ENCODE data around the gene AMT. TPM values are rescaled to one million over a fixed set of nuclear protein-coding genes. Genes with fewer than 3 reads are reported as not detected.

AMT gene
- total RNA-seq, 4 donors from 2014 or later: 13.5 to 58.3 (median 20.3) TPM

DNA sequence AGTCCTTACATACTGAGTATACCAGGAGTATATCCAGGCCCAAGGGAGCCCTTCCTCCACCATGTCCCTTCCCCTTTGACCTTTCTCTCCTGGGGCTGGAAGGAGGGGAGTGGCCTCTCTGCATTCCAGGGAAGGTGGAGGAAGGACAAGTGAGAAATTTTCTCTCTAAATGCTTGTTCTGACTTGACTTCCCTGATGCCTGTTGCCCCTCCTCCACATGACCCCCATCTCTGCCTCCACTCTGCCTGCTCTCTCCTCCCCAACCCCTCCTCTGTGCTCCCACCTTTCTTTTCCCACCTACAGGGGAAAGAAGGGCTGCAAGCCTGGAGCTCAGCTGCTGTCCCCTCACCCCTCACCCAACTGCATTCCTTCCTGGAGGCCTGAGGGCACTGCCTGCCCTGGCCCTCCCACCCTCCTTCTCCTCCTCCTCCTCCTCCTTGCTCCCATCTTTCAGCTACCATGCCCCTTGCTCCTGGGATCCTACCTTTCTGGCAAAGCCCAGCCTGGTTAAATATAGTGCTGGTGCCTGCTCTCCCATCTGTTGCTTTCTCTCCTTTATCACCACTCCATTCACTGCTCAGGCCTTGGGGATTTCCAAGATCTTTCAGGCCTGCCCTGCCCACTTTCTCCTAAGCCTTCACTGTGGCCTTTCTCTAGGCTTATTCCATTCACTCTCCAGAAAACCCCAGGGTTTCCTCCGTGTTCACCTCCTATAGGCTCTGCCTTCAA is 39.3 kb upstream of the AMT start:
- WGBS, 2 donors (ENCODE audit: low coverage in 1 of 2): 0 to 38% methylated on average over 1 of the region's 1 CpG
- DNase-seq: no peak
- no peaks in the 10 kb centered on the region for H3K36me3 ChIP-seq
- H3K4me1 ChIP-seq: peaks cover 6 to 19% (median 10%) of the 10 kb centered on the region in 4 donors
- H3K27ac ChIP-seq: peak overlapping the region; percentile 25 to 47 (median 29)
- in situ Hi-C loops (cut with MboI; ENCODE audit: low pct_ligation_motif_present in 1 of 4, low pct_unique_long_range_greater_than_20kb in 1 of 4, low sequenced_read_pairs in 3 of 4): no loop called here
- no peaks in the 10 kb centered on the region for H3K9me3 ChIP-seq
- H3K27me3 ChIP-seq: no peaks in the 10 kb centered on the region
- intact Hi-C loops (cut with DNase I; ENCODE audit: low total_unique reads): no loop called here
- TF ChIP-seq EP300 (IDR thresholded peaks at IDR 0.05; ENCODE audit: low read depth) (no peak), POLR2A (IDR thresholded peaks at IDR 0.05) (no peak), POLR2AphosphoS5 (IDR thresholded peaks at IDR 0.05) (no peak)
- TF ChIP-seq, protein P1, sequence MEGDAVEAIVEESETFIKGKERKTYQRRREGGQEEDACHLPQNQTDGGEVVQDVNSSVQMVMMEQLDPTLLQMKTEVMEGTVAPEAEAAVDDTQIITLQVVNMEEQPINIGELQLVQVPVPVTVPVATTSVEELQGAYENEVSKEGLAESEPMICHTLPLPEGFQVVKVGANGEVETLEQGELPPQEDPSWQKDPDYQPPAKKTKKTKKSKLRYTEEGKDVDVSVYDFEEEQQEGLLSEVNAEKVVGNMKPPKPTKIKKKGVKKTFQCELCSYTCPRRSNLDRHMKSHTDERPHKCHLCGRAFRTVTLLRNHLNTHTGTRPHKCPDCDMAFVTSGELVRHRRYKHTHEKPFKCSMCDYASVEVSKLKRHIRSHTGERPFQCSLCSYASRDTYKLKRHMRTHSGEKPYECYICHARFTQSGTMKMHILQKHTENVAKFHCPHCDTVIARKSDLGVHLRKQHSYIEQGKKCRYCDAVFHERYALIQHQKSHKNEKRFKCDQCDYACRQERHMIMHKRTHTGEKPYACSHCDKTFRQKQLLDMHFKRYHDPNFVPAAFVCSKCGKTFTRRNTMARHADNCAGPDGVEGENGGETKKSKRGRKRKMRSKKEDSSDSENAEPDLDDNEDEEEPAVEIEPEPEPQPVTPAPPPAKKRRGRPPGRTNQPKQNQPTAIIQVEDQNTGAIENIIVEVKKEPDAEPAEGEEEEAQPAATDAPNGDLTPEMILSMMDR (IDR thresholded peaks at IDR 0.05): no peak
- no peak overlapping the region for H3K4me3 ChIP-seq

DNA sequence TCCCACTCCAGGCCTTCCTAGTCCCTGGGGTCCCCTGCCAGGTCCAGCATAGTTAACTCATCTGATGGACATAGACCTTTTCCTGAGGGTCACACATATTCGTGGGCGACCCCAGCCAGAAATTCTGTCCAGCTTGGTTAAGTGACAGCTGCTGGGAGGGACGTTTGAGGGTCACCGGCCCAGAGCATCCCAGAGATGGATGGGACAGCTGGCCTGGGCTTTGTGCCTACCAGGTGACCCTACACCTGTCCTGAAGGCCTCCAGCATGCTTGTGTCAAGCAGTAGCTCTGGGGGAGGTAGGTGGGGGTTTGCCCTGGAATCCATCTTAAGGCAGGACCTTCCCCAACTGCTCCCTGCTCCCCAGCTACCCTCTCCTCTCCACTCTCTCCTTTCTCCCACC is 38.7 kb upstream of the AMT start:
- Histone ChIP-seq H3K27ac (no peak overlapping the region), H3K36me3 (no peaks in the 10 kb centered on the region), H3K27me3 (no peaks in the 10 kb centered on the region), H3K9me3 (no peaks in the 10 kb centered on the region), H3K4me3 (no peak overlapping the region), H3K4me1 (peaks cover 6 to 19% (median 10%) of the 10 kb centered on the region in 4 donors)
- 92% methylated on average over 4 of the region's 4 CpGs; no CpG with 5 or more reads in 1 of the 2 donors for WGBS, 2 donors (ENCODE audit: low coverage in 1 of 2)
- intact Hi-C loops (cut with DNase I; ENCODE audit: low total_unique reads) (no loop called here), in situ Hi-C loops (cut with MboI; ENCODE audit: low pct_ligation_motif_present in 1 of 4, low pct_unique_long_range_greater_than_20kb in 1 of 4, low sequenced_read_pairs in 3 of 4) (no loop called here)
- no peak for DNase-seq
- TF ChIP-seq EP300 (IDR thresholded peaks at IDR 0.05; ENCODE audit: low read depth): no peak
- no peak for TF ChIP-seq POLR2AphosphoS5 (IDR thresholded peaks at IDR 0.05)
- TF ChIP-seq POLR2A (IDR thresholded peaks at IDR 0.05): no peak
- TF ChIP-seq, protein P1 (IDR thresholded peaks at IDR 0.05): no peak

DNA sequence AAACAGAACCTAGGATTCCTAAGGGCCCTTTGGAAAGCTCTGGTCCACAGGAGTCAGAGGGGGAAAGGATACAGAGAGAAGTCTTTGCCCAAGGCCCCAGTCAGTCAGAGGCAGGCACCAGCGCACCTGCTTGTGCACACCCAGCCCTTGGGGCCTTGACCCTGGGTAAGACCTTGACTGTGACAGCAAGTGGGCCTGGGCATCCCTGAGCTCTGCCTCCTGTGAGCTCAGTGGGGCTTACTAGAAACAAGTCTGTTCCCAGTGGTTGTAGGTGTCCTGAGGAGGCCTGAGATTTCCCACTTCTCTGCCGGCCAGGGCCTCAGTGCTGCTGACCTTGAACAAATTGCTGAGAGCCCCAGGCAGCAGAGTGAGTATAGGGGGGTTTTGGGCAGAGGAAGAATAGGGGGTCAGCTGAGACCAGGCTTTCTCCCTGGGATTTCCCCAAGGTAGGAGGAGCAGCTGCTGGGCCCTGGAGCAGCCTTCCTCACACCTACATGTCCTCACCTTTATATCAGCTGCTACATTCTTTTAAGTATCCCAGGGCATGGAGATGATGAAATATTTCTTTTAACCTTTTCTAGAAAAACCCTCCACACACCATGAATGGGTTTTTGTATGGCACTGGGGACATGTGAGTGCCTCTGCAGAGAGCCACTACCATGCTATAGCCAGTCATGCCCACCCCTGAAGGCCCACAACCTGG is 38.1 kb upstream of the AMT start:
- Histone ChIP-seq H3K36me3 (no peaks in the 10 kb centered on the region), H3K27me3 (no peaks in the 10 kb centered on the region), H3K4me3 (no peak overlapping the region), H3K4me1 (peaks cover 6 to 14% (median 10%) of the 10 kb centered on the region in 4 donors), H3K27ac (no peak overlapping the region), H3K9me3 (no peaks in the 10 kb centered on the region)
- 90% methylated on average over 2 of the region's 2 CpGs; no CpG with 5 or more reads in 1 of the 2 donors for WGBS, 2 donors (ENCODE audit: low coverage in 1 of 2)
- in situ Hi-C loops (cut with MboI; ENCODE audit: low pct_ligation_motif_present in 1 of 4, low pct_unique_long_range_greater_than_20kb in 1 of 4, low sequenced_read_pairs in 3 of 4) (no loop called here), intact Hi-C loops (cut with DNase I; ENCODE audit: low total_unique reads) (no loop called here)
- no peak for TF ChIP-seq EP300 (IDR thresholded peaks at IDR 0.05; ENCODE audit: low read depth)
- no peak for DNase-seq

DNA sequence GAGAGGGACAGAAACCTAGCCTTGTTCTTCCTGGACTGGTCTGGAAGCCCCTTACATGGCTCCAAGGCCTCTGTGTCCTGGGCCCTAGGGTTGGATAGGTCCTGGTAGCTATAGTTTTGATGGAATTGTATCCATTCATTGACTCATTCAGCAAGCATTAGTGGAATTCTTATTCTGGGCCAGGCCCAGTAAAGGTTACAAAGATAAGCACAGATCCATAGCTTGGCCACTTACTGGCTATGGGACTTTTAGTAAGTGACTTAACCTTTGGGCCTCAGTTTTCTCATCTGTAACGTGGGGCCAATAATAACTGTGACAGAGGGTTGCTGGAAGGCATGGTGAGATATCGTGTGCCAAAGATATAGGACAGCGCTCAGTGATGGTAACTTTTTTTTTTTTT is 34.2 kb upstream of the AMT start:
- in situ Hi-C loops (cut with MboI; ENCODE audit: low pct_ligation_motif_present in 1 of 4, low pct_unique_long_range_greater_than_20kb in 1 of 4, low sequenced_read_pairs in 3 of 4): no loop called here
- TF ChIP-seq POLR2A (IDR thresholded peaks at IDR 0.05): no peak
- TF ChIP-seq, protein P1 (IDR thresholded peaks at IDR 0.05): no peak
- H3K27me3 ChIP-seq: no peaks in the 10 kb centered on the region
- H3K36me3 ChIP-seq: no peaks in the 10 kb centered on the region
- intact Hi-C loops (cut with DNase I; ENCODE audit: low total_unique reads): loop anchor here (10.0 kb wide), 1 partner anchor 292 kb away; the partner anchor contains the start of gene CCDC71
- peaks cover under 1 to 4% (median 3%) of the 10 kb centered on the region in 4 donors for H3K4me1 ChIP-seq
- DNase-seq: no peak
- H3K27ac ChIP-seq: no peak overlapping the region
- H3K4me3 ChIP-seq: no peak overlapping the region
- H3K9me3 ChIP-seq: no peaks in the 10 kb centered on the region
- WGBS, 2 donors (ENCODE audit: low coverage in 1 of 2): 88% methylated on average over 3 of the region's 3 CpGs; no CpG with 5 or more reads in 1 of the 2 donors

Data from transverse colon (tissue), 4 donors.